ENCODE data around the gene EEA1.

Gene EEA1

GRCh38 chr12:92933606-92934005 lies 4.5 kb upstream of the EEA1 start:
- no peak for DNase-seq

DNA sequence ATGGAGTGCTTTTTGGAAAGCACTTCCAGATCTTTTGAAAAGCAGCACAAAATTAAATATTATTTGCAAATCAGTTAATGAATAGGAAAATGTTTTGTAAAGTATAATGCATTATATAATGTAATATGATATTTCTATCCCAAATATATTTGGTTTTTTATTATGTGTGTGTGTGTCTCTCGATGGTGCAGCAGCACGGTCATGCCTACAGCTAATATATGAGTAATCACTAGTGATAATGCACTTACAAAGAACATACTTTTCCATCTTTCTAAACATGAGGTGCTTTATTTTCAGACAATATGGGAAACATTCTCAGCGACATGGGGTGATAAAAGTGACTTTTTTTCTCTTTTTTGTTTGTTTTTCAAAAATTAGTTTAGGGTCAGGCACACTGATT lies 1.3 kb upstream of the EEA1 start:
- DNase-seq: no peak

DNA sequence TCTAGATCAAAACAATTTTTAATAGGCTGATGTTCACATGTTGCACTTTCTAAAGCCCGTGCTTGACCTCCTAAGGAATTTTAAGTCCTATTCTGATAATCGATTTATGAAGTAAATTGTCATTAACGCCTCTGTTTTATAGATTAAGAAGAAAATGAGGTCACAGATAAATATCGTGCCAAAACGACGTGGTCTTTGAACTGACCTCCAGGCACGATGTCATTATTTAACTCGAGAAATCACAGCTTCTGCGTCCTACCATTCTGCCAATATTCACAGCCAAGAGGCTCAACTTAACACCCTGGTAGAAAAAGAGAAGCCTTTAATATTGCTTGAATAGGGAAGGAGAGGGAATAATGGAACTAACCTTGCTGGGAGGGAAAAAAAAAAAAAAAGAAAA lies 888 bp upstream of the EEA1 start:
- no peak for DNase-seq

- peak; percentile 23 for DNase-seq
Measured at GRCh38 chr12:92928421-92928961, 604 bp downstream of the EEA1 start.

DNA sequence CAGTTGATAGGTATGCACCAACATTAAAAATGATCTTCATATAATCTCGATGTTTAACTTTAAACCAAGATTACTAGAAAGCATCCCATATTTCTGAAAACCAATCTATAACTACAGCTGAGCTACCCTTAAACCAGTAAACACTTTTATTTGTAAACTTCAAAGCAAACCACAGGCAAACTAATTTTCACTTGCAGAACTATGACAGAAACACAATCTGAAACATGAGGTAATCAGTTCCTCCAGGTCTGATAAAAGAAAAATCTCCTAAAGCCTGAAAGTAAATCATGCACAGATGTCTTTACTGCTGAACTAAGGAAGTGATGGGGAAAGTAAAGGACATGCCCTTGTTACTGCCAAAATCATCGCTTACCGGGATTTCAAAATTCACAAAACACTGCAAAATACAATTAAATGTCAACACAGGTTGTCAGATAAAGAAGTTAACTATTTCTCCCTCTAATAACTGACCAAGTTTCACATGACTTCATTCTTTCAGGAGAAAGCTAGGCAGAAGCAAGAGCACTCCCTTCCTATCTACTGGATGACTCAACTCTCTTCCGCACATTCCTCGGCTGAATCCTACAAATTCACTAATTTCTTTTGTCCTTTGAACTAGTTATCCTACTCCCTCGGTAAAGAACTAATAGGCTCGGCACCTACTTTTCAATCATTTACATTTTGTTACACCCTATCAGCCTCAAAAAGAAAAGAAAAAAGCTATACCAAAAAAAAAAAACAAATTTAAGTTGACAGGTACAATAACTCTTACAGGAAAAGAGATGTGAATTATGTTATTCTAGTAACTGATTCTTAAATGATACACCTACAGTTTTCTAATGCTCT lies 1.4 kb downstream of the EEA1 start:
- DNase-seq: no peak

- peak; percentile 6 for DNase-seq
Measured at GRCh38 chr12:92927055-92927435, 2.0 kb downstream of the EEA1 start.

- no peak for DNase-seq
Measured at GRCh38 chr12:92926549-92926948, 2.5 kb downstream of the EEA1 start.

- DNase-seq: no peak
Measured at GRCh38 chr12:92921877-92922276, 7.2 kb downstream of the EEA1 start.

GRCh38 chr12:92915365-92915764 lies 13.7 kb downstream of the EEA1 start:
- DNase-seq: no peak

GRCh38 chr12:92914170-92914569 lies 14.9 kb downstream of the EEA1 start:
- DNase-seq: no peak

GRCh38 chr12:92912672-92913071 lies 16.4 kb downstream of the EEA1 start:
- no peak for DNase-seq

DNA sequence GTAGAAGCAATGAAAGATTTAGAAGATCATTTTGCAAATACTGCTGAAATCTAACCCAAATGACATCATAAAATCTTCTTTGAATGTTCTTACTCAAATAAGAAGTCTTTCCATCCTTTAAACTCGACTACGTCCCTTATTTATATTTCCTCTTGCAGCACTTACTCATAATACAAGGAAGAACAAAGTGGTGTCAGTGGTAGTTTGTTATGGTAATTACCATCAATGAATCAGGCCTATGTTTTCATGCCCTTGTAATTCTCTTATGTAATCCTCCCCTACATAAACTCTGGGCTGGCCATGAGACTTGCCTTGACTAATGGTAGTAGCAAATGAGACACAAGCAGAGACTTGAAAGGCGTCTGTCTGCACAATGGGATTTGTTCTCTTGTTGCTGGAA lies 17.0 kb downstream of the EEA1 start:
- DNase-seq: no peak

DNA sequence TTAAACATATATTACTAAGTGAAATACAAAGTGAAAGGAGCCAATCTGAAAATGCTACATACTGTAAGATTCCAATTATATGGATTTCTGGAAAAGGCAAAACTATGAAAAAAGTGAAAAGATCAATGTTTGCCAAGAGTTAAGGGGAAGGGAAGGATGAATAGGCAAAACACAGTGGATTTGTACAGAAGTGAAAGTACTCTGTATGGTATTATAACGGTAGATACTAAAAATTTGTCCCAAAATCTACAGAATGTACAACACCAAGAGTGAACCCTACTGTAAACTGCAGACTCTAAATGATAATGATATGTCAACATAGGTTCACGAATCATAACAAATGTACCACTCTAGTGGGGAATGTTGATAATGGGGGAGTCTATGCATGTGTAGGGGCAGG lies 17.8 kb downstream of the EEA1 start:
- no peak for DNase-seq

DNA sequence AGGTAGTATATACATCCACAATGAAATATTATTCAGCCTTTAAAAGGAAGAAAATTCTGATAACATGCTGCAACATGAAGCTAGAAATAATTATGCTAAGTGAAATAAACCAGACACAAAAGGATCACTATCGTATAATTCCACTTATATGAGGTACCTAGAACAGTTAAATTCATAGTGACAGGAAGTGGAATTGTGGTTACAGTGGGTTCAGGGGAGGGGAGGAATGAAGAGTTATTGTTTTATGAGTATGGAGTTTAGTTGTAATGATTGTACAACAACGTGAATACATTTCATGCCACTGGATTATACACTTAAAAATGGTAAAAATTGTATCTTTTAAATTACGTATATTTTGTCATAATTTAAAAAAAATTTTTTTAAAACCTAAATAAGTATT lies 21.0 kb downstream of the EEA1 start:
- no peak for DNase-seq

DNA sequence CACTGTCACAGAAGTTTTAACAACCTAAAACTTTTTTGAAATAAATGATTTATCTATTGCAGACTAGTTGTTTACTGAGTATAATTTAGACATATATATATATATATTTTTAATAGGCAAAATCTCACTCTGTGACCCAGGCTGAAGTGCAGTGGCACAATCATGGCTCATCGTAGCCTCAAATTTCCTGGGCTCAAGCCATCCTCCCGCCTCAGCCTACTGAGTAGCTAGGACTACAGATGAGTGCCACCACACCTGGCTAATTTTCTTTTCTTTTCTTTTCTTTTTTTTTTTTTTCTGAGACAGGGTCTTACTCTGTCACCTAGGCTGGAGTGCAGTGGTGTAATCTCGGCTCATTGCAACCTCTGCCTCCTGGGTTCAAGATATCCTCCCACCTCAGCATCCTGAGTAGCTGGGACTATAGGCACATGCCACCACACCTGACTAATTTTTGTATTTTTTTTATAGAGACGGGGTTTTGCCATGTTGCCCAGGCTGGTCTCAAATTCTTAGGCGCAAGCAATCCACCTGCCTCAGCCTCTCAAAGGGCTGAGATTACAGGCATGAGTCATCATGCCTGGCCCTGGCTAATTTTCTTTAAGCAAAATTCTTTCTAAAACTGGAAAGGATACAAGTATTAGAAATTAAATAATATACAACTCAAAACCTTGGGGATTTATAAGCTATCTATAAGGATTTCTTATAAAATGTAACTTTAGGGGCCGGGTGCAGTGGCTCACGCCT lies 23.1 kb downstream of the EEA1 start:
- DNase-seq: no peak

DNA sequence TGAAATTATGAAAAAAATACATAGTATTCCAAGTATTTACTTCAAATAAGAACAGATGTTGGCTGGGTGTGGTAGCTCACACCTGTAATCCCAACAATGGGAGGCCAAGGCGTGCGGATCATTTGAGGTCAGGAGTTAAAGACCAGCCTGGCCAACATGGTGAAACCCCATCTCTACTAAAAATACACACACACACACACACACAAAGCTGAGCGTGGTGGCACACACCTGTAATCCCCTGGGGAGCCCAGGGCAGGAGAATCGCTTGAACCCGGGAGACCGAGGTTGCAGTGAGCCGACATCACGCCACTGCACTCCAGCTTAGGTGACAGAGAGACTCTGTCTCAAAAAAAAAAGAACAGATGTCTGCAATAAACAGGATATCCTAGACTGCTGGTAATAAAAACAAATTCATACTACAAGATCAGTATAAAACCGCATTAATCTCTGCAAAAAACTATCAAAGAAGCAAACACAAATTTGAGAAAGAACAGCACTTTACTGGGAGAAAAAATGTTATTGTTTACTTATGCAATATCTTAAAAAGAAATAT lies 23.8 kb downstream of the EEA1 start:
- no peak for DNase-seq

- no peak for DNase-seq
Measured at GRCh38 chr12:92900941-92901340, 28.2 kb downstream of the EEA1 start.

DNA sequence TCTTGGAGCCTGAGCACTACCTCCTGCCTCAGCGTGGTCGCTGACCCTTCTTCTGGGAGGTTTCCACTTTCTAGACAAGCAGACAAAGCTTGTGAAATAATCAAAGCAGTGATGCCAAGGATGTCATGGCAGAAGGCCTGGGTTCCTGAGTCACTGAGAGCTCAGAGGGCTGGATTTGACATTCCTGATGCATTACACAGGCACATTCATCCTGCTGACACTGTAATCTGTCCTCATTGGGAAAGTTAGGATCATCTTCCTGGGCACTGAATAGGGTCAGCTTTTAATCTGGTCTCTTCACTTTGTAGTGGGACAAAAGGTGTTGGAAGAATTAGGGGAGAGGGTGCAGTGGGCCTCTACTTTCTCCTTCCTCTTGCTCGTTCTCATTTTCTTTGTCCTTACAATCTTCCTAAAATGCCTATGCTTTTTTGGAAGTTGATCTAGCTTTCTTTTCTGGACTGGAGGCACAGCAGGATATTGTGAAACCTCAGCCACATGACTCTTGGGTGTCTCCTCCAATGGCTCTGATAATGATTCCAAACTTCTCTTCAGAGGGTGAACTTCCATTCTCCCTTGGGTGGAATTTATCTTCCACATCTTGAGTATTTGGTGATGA lies 29.6 kb downstream of the EEA1 start:
- no peak for DNase-seq

- no peak for DNase-seq
Measured at GRCh38 chr12:92898755-92899154, 30.3 kb downstream of the EEA1 start.

DNA sequence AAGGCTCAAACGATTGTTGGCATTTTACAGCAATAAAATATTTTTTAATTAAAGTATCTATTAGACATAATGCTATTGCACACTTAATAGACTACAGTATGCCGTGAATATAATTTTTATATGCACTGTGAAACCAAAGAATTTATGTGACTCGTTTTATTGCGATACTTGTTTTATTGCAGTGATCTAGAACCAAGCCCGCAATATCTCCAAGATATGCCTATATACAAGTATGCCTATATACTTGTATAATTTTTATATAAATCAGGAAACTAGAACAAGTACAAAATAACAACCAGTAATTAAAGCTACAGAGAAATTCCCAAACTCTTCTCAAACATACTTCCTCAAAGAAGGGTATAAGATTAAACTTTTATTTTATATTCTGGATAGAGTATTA lies 31.3 kb downstream of the EEA1 start:
- DNase-seq: no peak

DNA sequence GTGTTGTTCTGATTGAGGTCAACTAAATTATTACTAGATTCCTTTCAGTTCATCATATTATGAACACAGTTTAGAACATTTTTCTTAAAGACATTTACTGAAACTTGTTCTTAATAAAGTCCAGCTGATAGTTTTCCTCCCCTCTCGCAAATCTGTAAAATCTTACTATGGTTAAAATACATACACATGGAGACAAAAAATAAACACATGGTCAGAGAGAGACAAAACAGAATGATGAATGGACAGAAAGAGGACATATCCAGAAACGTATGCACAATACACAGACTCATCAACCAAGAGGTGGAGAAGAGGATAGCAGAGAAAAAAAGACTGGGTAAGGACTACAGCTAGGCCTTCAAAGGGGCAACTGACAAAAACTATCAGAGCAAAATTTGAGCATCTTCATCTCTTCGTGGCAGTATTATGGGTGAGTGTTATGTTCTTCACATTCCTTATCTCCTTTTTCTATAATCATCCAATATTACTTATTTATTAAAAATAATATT lies 38.4 kb downstream of the EEA1 start:
- no peak for DNase-seq

DNA sequence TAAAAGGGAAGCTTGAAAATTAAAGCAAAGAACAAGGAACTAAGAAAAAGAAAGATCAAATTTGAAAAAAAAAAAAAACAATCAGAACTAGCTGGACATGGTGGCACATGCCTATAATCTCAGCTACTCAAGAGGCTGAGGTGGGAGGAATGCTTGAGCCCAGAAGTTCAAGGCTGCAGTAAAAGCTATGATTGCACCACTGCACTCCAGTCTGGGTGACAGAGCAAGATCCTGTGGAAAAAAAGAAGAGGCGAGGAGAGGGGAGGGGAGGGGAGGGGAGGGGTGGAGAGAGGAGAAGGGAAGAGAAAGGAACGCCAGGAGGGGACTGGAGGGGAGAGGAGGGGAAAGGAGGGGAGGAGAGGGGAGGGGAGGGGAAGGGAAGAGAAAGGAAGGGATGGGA lies 43.0 kb downstream of the EEA1 start:
- no peak for DNase-seq

DNA sequence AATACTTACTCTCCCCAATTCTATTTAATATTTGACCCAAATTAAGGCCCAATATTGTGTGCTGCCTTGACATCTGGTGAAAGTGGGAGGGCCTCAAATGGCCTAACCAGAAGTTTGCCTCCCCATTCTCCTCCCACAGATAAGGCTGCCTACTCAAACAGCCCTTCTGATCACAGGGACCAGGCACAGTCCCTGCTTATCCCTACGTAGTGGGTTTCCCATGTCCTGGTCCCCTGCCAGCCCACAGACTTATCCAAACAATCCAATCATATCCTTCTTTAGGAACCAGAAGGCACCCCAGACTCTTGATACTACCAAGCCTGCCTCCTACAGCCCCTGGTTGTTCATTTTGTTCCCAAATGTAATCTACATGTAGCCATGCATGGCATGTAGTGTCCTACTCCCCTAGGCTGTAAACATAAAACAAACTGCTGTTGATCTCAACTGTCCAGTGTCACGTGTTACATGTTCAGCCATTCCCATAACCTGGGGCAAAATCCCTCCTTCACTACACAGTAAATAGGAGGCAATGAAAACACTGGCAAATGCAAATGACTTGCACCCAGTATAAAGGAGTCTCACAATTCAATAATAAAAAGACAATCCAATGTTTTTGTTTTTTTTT lies 49.3 kb downstream of the EEA1 start:
- no peak for DNase-seq

All from NK-92 treated with Interleukin-12 subunit alpha and Interleukin-12 subunit beta, amount 100 ng/mL, for 24 hours (cell line).